Measurements from ENCODE around the gene WNT8B.
A peak's percentile ranks its signal among the peaks of the same experiment; 100 is the strongest.

Gene WNT8B

DNA sequence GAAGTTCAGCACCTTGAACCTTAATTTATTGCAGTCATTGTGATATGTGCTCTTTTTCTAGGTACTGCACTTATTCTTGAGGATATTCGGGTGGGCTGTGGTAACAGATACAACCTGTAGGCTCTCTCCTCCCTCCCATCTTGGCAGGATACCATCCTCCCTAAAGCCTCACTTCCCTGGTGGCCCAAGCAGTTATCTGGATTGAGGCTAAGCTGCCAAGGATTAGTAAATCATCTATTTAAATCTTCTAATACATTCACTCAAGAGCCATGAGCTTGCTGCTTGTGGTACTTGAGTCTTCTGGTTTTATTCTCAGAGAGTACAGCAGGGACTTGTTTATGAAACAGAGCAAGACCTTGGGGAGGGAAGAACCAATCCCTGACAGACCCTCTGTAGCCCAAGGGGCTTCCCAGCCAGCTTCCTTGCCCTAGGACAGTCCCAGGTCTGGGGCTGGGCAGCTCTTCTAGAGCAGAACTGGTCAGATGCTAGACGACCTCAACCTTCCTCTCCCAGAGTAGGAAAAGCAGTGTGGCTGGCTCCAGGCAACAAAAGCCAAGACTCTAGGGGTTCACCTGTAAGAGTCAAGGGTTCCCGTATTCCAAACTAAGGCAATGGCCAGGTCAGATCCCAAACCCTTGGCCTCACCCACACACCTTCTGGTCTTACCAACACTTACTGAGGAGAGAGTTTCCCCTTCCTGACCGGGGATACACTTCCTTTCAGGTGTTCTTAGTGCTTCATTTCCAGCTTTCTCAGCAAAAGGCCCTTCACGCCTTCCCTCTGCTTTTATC lies 21.3 kb downstream of the WNT8B start:
- no peak for DNase-seq (ENCODE audit: low read depth in 3 of 3)

DNA sequence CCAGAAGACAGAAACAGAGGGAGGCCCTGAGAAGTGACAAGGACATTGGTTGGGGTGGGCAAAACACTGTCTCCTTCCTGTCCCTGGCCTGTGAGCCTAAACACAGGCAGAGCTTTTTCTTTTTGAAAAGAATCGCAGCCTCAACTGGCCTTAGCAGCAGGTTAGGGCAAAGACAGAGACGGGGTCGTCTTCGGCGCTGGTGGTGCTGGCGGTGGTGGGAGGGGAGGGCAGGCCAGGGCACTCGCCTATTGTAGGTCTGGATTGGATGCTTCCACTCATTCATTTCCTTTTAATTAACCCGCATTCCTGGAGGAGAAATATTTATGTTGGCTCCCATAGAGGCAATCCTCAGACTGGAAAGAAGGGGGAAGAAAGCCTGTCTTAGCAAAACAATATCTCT lies 22.6 kb downstream of the WNT8B start:
- no peak for DNase-seq (ENCODE audit: low read depth in 3 of 3)

DNA sequence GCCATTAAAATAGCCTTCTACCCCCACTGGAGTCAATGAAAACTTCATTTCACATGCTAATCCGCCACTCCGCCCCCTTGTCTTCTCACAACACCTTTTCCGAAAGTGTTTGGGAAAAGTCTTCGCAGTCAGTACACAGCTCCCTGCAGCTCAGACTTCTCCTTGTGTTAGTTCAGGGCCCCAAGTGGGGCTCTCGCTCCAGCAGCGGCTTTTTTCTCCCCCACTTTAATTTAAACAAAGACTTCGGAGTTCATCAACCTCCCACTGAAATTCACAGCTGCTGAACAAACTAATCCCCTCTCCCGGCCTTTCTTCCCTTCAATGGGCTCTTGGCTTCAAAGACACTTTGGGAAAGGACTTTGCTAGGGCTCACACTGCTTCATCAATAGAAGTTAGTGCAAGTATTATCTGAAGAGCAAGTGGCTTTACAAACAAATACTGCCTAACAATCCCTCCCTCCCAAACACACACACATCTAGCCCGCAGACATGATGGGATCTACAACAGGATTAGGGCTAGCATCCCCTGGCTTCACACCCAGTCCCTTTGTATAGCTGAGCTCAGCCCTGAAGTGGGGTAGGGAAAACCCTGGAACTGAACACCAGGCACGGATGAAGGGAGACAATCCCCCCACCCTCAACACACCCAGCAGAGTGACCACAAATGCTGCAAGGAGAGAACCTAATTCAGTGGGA lies 23.1 kb downstream of the WNT8B start:
- no peak for DNase-seq (ENCODE audit: low read depth in 3 of 3)

DNA sequence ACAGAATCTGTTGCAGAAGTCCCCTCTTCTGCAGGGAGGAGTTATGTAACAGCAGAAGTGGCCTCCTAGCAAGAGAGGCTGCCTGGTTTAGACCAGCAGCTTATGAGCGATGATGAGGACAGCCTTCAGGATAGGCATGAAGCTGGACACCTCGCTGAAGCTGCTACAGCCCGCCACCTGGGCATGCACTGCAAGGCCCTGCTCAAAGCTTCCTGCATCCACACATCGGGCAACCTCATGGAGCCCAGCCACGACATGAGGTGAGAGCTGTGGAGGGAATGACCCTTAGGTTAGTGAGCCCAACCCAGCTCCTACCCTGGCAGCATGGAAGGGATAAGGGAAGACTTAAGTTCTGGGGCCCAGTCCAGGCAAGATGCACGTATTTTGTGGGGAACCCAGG lies 24.7 kb downstream of the WNT8B start:
- no peak for DNase-seq (ENCODE audit: low read depth in 3 of 3)

DNA sequence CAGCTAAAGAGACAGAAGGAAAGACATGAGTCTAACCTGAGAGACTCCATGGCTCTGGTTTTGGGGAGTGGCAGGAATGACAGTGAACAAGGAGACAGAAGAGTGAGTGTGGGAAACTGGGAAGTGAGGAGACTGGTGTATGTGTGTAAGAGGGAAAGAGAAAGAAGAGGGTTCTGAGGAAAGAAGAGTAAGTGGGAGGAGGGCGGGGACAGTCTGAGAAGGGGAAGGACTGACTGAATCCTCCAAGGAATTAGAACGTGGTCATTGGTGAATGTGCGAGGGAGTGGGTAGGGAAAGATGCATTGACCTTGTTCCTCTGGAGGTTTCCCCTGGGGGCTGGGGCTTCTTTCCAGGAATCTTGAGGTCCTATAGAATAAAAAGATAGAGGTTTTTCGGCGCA lies 26.6 kb downstream of the WNT8B start:
- DNase-seq (ENCODE audit: low read depth in 3 of 3): no peak

DNA sequence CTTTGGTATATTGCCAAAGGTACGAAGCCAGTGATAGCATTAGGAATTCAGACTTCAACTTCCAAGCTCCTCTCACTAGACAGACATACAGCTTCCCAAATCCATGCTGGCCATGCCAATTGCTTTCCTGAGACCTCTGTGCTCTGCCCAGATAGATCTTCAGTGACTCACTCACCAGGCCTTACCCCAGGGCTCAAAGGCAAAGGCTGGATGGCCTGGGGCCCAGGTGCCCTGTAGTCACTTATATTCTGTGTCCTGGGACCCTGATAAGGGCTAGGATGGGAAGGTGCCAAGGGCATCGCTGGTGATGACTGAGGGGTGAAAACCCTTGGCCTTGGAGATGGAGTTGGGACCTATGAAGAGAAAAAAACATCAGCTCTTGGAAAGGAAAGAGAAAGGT lies 27.7 kb downstream of the WNT8B start:
- no peak for DNase-seq (ENCODE audit: low read depth in 3 of 3)

DNA sequence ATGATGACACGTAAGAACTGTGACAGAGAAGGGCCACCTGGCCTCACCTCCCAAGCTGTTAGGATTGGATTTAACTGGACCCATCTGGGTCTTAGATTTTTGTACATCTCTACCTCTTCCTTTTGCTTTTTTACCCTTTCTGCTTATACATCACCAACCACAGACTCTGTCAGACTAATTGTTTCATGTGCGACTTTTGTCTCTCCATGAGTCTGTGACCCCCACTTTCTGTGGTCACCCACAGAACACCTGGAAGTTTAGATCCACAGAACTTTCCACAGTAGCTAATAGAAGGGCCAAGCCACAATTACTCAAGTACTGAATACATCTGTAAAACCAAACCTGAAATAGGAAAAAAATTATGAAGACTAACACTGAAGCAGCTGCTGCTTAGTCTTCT lies 33.8 kb downstream of the WNT8B start:
- no peak for DNase-seq (ENCODE audit: low read depth in 3 of 3)

DNA sequence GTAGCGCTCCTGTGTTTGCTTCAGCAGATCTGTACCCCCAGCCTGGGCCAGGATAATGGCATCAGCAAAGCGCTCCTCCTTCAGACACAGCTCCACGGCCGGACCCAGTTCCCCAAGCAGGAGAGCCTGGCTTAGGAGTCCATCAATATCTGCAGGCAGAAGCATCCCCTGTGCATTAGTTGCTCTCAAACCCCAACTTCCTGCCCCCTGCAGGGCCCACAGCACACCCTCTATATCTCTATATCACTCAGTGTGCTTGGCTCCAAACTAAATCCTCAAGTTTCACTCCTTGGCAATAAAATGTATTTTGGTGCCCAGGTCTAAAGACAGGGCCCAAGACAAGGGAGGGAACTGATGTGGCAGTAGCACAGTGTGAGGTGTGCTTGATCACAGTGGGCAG lies 35.2 kb downstream of the WNT8B start:
- DNase-seq (ENCODE audit: low read depth in 3 of 3): no peak

DNA sequence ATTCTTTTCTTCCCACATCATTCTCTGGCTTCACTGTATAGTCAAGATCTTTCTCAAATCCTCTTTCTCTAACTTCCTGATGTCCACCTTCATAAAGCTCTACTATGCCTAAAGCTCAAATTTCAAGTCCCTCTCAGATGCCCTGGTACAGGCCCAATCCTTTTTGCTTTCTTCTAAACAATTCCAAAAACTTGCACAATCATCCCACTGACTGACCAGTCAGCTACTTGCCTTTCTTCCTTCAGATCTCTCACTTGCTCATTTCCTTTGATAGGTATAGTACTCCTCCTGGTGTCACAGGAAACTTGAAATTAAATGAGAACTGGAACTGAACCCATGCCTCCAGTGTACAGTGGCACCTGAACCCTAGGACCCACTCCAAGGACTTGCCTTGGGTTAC lies 38.6 kb downstream of the WNT8B start:
- no peak for DNase-seq (ENCODE audit: low read depth in 3 of 3)

DNA sequence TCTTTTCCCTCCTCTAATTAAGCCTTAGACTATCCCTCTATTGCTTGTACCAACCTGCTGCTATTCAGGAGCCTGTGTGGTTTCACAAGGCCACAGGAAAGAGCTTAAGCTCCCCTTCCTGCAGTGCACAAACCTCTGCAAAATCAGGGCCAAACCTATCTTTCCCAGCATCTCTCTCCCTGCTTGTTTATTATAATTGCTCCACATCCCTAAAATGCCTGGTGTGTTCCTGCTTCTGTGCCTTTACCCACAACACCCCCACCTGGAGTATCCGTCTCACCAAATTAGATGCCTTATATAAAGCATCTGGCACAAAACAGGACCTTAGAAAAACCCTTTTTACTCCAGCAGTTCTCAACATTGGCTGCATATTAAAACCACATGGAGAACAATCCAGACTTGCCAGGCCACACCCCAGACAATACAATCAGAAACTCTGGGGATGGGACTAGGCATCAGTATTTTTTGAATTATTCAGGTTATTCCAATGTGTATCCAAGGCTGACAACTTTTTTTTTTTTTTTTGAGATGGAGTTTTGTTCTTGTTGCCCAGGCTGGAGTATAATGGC lies 40.2 kb downstream of the WNT8B start:
- DNase-seq (ENCODE audit: low read depth in 3 of 3): no peak

DNA sequence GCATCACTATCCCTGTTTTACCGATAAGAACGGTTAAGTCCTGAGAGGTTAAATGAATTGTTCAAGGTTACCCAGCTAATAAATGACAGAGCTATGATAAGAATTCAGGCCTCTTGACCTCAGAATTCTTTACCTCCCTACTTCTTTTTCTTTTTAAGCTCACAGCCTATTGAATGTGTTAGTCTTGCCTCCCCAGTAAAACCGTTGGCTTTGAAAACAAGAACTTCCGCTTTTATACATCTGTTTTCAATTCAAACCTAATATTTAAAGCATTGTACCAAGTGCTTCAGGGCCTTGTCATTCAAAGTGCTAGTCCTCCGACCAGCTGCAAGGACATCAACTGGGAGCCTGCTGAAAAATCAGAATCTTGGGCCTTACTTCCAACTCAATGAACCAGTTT lies 41.3 kb downstream of the WNT8B start:
- DNase-seq (ENCODE audit: low read depth in 3 of 3): no peak

DNA sequence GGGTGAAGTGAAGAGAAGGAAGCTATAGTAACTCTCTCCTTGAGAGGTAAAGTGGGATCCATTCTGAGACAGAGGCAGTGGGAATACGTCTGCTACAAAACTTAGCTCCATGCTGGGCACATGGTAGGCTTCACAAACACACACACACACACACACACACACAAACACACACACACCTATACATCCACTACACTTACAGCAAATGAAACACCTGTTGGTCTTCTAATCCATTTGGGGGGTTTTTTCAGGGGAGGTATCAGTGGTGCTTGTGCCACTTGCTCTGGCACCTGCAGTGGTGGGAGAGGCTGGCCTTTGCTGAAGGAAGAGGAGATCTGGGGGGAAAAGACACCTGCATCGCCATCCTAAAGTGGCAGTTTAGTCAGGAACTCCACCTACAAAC lies 42.4 kb downstream of the WNT8B start:
- DNase-seq (ENCODE audit: low read depth in 3 of 3): no peak

DNA sequence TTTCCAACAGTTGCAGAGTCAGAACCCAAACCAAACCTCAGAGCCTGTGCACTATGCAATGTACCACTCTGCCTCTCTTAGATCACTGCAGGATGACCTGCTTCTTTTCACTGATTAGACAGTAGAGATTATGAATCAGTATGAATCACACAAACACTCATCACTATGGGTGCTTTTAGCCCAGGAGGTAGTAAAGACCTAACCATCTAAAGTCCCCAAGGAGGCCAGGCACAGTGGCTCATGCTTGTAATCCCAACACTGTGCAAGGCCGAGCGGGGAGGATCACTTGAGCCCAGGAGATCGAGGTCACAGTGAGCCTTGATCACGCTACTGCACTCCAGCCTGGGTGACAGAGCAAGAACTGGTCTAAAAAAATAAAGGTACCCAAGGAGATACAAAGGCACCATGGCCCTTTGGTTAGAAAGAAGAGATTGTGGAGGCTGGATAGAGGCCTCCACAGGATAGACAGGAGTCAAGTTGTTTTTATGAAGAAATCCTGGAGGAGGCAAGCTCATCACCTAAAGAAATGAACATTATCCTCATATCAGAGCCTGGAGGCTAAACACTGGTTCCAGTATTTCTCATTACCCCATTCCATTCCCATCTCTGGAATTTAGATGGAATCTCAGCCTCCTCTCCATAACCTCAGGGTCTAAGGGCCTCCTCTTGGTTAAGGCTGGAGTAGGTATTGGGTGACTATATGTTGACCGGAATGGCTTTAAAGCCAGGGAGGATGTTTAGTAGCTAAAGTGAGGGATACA lies 44.0 kb downstream of the WNT8B start:
- DNase-seq (ENCODE audit: low read depth in 3 of 3): no peak

DNA sequence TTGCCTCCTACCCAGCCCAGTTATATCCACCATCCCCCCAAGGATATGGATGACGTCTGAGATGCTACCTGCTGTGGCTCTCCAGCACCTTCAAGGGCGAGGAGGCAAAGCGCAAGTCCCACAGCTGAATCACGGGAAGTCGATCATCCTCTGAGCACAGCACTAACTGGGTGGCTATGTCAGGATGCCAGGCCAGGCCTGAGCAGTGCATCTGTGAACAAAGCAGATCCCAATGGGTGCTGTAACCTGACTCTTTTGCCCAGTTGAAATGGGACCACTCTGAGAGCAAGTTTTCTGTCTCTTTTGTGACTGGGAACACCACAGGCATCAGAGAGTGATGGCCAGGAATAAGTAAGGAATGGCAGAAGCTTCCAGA lies 44.5 kb downstream of the WNT8B start:
- DNase-seq (ENCODE audit: low read depth in 3 of 3): no peak

DNA sequence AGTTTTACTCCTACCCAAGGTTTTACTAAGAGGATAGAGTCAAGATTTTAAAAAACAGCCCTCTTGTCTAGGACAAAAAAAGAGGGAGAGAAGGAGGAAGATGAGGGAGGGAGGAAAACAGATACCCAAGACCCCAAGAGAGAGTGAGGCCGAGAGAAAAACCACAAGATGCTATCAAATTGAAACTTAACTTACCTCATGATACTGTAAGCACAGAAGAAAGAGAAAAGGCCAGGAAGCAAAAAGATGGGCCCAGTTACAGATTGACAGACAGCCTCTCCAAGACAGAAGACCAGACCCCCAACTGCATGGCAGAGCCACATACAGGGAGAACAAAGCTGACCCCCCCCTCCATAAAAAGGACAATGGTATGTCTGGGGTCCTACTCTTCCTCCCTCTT lies 45.5 kb downstream of the WNT8B start:
- no peak for DNase-seq (ENCODE audit: low read depth in 3 of 3)

DNA sequence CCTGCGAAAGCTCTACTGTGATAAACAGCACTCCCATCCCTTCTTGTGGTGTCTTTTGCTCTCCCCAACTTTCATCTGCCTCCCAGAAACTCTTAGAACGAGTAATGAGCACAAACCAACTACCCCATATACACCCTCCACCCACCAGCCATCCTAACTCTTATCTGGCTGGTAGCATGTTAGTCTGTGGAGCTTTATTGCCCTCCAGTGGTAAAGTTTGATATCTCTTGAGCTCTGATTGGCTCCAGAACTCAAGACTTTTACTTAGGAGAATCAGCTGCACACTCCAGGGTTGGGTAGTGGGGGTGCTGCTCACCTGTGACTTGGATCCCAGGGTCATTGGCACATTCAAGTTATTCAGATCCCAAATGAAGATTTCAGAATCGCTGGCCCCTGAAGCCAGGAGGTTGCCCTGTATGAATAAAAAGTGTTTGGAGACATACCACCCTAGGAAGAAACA lies 45.9 kb downstream of the WNT8B start:
- DNase-seq (ENCODE audit: low read depth in 3 of 3): peak in 1 of 3 donors; percentile 48

DNA sequence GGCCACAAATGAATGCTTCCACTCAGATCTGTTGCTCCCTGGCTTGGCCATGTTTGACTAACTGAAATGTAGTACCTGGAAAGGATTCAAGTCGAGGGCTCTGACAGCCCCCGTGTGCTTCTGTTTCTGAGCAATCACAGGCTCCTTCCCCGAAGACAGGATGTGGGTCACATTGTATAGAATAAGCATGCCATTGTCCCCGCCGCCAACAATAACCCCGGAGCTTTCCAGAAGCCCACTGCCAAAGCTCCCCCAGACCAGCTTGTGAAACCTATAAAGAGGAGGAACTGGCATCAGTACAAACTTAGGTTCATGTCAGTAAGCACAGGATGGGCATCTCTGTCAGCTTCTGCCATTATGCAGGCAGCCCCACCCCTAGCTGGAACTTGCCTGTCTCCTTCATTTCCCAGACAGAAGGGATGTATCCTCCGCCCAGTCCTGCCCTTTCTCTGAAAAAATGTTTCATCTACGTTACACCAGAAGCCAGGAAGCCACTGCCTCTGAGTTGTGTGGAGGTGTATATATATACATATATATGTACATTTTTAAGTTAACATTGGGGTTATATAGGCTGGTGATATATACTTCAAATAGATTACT lies 46.5 kb downstream of the WNT8B start:
- DNase-seq (ENCODE audit: low read depth in 3 of 3): peak in 1 of 3 donors; percentile 53

DNA sequence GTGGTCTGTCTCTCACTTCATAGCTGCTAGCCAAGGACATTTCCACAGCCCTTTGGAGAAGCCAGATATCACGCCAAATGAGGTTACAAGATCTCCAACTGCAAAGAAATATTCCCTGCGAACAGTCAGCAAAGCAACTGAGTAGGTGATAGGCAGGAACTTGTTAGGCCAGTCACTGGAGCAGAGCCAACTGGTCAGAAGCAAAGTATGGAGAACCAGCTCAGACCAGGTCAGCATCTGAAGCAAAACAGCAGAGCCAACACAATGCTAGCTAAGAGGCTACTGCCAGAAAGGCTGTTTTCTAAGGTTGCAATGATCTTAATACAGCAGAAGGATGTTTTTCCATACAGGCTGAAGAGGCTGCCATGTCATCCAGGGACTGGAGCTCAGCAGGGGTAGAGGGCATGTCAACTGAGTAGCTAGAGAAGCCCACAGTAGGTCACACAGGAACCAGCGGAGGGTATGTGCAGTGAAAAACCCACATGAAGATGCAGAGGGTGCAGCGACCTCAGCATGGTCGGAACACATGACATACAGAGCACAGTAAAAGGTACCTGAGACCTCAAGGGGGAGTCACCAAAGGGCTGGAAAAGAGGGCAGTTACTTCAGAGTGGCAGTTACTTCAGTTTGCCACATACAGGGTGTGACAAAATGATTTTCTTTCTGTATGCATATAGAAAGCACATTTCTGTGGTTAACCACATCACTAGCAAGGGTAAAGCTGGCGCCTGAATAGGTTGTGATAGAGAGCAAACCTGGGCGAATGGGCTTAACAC lies 47.9 kb downstream of the WNT8B start:
- DNase-seq (ENCODE audit: low read depth in 3 of 3): peak in 2 of 3 donors; percentile 52 to 62

DNA sequence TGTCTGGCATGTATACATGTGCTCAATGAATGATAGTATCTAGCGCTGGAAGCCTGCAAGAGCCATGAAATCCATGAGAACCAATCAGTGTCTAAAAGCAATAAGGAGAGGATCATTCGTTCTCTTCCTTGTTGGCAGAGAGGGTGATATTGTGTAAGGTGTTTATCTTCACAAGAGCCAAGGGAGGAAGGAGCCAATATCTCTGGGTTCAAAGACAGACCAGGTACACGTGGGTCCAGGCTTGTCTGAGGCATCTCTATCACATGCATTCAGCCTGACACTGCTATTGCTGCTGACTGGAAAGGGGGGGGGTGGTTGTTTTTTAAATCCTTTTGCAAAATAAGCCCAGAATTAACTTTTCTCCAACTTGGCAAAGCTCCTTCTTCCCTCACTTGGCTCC lies 52.8 kb downstream of the WNT8B start:
- no peak for DNase-seq (ENCODE audit: low read depth in 3 of 3)

DNA sequence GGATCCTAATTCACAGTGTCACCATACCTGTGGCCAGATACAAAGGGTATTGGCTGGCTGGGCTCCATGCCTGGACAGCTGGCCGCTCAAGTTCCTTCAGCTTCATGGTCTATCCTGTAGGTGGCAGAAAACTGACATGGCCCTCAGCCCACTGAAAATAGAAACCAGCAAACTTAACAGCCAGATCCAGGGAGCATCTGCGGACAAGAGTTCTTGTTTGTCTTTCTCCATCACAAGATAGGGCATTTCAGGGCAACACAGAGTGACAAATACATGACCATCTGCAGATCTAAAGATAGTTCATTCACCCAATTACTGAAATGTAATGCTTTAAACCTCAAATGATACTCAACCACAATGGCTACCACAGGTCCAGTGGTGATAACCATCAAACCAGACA lies 54.0 kb downstream of the WNT8B start:
- no peak for DNase-seq (ENCODE audit: low read depth in 3 of 3)

DNA sequence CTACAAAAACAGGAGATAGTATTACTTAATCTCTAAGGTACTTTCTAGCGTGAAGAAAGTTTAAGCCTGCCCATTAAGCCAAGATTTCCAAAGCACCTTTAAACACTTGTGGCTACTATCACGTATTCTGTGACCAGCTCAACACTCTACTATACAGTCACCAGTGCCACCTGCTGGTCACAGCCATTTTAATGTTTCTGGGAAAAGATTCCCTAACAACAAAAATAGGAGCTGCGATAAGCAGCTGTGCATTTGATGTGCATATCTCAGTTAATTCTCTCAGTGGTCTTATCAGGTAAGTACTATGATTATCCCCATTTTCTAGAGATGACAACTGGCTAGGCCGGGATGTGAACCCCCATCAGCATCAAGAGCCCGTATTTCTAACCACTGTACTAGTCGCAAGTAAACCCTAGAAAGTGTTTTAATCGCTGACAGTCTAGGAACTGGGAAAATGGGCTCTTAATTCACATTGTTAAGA lies 56.0 kb downstream of the WNT8B start:
- DNase-seq (ENCODE audit: low read depth in 3 of 3): peak in 1 of 3 donors; percentile 39
